ENCODE measurements around the gene TMEFF2.

The TMEFF2 gene

DNA sequence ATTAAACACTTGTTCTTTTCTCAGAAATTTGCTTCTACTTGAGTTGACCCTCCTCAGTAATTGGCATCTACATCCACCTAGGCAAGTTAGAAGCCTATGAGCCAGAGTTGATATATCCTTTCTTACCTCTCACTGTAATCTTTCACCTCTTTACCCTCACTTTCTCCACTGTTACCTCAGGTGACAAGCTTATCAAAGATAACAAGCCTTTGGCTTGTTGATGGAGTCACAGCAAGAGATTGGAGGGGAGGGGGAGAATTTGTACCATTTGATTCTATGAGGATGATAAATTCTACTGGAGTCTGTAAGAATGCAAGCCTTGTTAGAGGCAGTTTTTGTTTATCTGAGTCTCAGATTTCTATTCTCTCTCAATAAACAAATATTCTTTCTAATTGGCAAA, 176.9 kb downstream of the TMEFF2 start:
- Histone ChIP-seq H3K27ac (ENCODE audit: low read depth, low read length) (no peak overlapping the region), H3K36me3 (ENCODE audit: insufficient read depth, low read length) (no peaks in the 10 kb centered on the region), H3K27me3 (ENCODE audit: insufficient read depth, low read length) (no peaks in the 10 kb centered on the region), H2AFZ (ENCODE audit: low read length, unreplicated experiment) (no peak overlapping the region), H3K79me2 (ENCODE audit: control insufficient read depth, insufficient read depth, low read length, unreplicated experiment) (no peaks in the 10 kb centered on the region), H3K4me3 (ENCODE audit: low read depth, low read length) (no peak overlapping the region), H3K4me1 (ENCODE audit: control insufficient read depth, insufficient read depth, low read length, unreplicated experiment) (peaks cover 12% of the 10 kb centered on the region)

DNA sequence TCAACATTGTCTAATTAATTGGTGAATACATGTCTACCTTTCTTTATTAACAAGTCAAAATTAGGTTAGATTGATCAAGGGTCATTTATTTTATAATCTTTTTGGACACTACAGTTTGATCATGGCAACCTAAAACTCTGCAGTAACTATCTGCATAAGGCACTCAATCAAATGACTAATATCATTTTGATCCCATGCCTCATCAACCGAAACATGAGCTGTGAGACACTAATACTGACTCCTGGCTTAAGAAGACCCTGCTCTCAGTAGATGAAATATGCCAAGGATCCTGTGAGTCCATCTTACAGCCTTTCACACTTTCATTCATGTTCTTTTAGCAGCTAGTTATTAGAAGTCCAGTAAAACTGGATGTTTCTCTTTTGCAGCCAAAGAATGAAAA, 178.5 kb downstream of the TMEFF2 start:
- Histone ChIP-seq H3K79me2 (ENCODE audit: control insufficient read depth, insufficient read depth, low read length, unreplicated experiment) (no peaks in the 10 kb centered on the region), H2AFZ (ENCODE audit: low read length, unreplicated experiment) (no peak overlapping the region), H3K36me3 (ENCODE audit: insufficient read depth, low read length) (no peaks in the 10 kb centered on the region), H3K4me1 (ENCODE audit: control insufficient read depth, insufficient read depth, low read length, unreplicated experiment) (peaks cover 12% of the 10 kb centered on the region), H3K27ac (ENCODE audit: low read depth, low read length) (no peak overlapping the region), H3K27me3 (ENCODE audit: insufficient read depth, low read length) (no peaks in the 10 kb centered on the region), H3K4me3 (ENCODE audit: low read depth, low read length) (no peak overlapping the region)

DNA sequence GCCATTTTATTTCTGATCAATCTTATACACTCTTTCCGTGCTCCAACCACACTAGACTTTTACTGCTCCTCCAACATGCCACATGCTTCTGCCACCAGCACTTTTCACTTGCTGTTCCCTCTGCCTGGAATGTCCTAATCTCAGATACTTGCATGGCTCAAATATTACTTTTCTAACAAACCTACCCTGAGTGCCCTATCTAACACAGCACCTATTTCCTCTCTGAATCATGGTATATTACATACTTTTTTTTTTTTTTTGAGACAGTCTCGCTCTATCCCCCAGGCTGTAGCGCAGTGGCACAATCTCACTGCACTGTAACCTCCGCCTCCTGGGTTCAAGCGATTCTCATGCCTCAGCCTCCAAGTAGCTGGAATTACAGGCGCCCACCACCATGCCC, 181.5 kb downstream of the TMEFF2 start:
- Histone ChIP-seq H3K36me3 (ENCODE audit: insufficient read depth, low read length) (no peaks in the 10 kb centered on the region), H3K4me1 (ENCODE audit: control insufficient read depth, insufficient read depth, low read length, unreplicated experiment) (peaks cover 12% of the 10 kb centered on the region), H3K4me3 (ENCODE audit: low read depth, low read length) (no peak overlapping the region), H3K27me3 (ENCODE audit: insufficient read depth, low read length) (no peaks in the 10 kb centered on the region), H2AFZ (ENCODE audit: low read length, unreplicated experiment) (no peak overlapping the region), H3K79me2 (ENCODE audit: control insufficient read depth, insufficient read depth, low read length, unreplicated experiment) (no peaks in the 10 kb centered on the region), H3K27ac (ENCODE audit: low read depth, low read length) (no peak overlapping the region)

DNA sequence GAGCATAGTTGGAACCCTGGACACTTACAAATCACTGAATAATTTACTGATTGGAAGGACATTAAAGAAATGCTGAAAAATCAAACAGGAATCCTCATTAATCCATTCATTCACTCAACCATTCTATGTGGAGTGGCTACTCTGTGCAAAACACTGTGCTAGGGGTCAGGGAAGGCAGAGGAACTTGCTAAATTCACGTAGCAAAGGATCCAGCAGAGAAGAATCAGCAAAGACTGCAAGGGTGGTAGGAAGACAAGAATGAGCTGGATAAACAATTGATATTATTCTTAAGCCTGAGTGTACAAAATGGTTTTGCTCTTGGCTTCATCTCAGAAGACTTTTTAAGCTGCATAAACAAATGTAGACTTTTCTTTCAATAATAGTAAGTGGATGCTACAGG, 183.5 kb downstream of the TMEFF2 start:
- Histone ChIP-seq H3K4me3 (ENCODE audit: low read depth, low read length) (no peak overlapping the region), H3K27ac (ENCODE audit: low read depth, low read length) (no peak overlapping the region), H2AFZ (ENCODE audit: low read length, unreplicated experiment) (peak overlapping the region; percentile 32)

DNA sequence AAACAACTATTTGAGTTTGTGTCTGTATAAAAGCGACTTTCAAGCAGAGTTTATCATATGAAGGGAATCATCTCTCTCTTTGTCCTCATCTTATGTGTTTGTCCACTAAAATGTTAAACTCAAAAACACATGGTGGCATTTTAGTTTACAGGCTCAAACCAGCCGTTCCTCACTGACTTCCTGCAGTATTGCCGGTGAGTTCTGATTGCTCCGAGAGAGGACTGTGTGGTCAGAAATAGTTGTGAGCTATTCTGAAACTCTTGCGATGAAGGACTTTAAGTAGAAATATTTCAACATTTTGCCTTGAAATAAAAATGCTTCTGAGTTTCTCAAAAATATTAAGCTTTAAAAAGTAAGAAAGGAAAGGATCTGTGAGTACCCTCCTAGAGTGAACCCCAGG, 184.7 kb downstream of the TMEFF2 start:
- Histone ChIP-seq H3K79me2 (ENCODE audit: control insufficient read depth, insufficient read depth, low read length, unreplicated experiment) (no peaks in the 10 kb centered on the region), H3K4me1 (ENCODE audit: control insufficient read depth, insufficient read depth, low read length, unreplicated experiment) (no peaks in the 10 kb centered on the region), H3K27me3 (ENCODE audit: insufficient read depth, low read length) (no peaks in the 10 kb centered on the region), H3K4me3 (ENCODE audit: low read depth, low read length) (no peak overlapping the region), H3K27ac (ENCODE audit: low read depth, low read length) (no peak overlapping the region), H3K36me3 (ENCODE audit: insufficient read depth, low read length) (no peaks in the 10 kb centered on the region), H2AFZ (ENCODE audit: low read length, unreplicated experiment) (no peak overlapping the region)

More for the DNA sequence above, 183.5 kb downstream of the TMEFF2 start:
- Histone ChIP-seq H3K27me3 (ENCODE audit: insufficient read depth, low read length) (no peaks in the 10 kb centered on the region), H3K4me1 (ENCODE audit: control insufficient read depth, insufficient read depth, low read length, unreplicated experiment) (peaks cover 7% of the 10 kb centered on the region), H3K36me3 (ENCODE audit: insufficient read depth, low read length) (no peaks in the 10 kb centered on the region), H3K79me2 (ENCODE audit: control insufficient read depth, insufficient read depth, low read length, unreplicated experiment) (no peaks in the 10 kb centered on the region)

DNA sequence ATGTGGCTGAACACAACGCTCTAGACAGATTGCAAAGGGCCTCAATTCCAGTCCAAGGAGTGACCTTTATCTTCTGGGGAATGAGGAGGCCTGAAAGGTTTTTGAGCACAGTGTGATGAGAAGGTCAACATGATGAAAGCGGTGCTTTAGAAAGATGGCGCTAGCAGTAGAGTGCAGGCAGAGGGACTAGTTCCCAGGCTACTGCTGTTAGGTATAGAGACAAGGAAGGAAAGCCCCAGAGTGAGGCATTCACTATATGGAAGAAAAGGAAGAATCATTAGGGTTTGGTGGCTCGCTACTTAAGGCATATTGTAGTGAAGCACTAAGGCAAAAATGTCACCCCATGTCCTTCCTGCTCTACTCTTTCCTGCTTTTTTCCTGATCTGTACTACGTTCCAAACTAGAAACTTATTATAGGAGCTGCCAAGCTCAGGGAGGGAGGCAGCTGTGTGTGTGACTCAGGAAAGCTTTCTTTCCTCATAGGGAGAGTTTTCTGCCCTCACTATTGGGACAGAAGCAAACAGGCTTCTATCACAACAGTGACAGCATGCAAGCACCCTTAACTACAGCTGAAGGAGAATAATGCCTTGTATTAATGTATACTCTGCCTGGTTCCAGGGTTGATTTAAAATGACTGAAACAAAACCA, 187.0 kb downstream of the TMEFF2 start:
- no peak overlapping the region for H2AFZ ChIP-seq (ENCODE audit: low read length, unreplicated experiment)
- no peaks in the 10 kb centered on the region for H3K4me1 ChIP-seq (ENCODE audit: control insufficient read depth, insufficient read depth, low read length, unreplicated experiment)
- no peaks in the 10 kb centered on the region for H3K79me2 ChIP-seq (ENCODE audit: control insufficient read depth, insufficient read depth, low read length, unreplicated experiment)
- H3K27me3 ChIP-seq (ENCODE audit: insufficient read depth, low read length), result no peaks in the 10 kb centered on the region
- H3K27ac ChIP-seq (ENCODE audit: low read depth, low read length), result no peak overlapping the region
- no peaks in the 10 kb centered on the region for H3K36me3 ChIP-seq (ENCODE audit: insufficient read depth, low read length)
- no peak overlapping the region for H3K4me3 ChIP-seq (ENCODE audit: low read depth, low read length)

DNA sequence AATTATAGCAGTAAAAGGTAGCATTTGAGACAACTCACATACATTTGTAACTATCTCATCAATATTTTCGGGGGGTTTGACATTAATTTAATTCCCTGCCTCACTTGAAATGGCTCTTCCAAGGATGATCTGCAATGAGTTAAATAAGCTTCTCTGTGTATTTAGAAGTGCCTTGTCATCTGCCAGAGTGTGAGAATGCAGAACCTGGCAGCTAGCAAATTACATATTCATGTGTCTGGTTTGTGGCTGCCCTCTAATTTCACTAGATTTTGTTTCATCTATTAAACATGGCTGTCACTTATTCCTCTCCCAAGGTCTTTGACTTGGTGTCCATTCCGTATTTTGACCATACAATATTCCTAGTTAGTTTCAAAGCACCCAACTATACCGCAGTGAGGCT, 189.5 kb downstream of the TMEFF2 start:
- Histone ChIP-seq H3K27me3 (ENCODE audit: insufficient read depth, low read length) (no peaks in the 10 kb centered on the region), H3K4me1 (ENCODE audit: control insufficient read depth, insufficient read depth, low read length, unreplicated experiment) (no peaks in the 10 kb centered on the region), H3K4me3 (ENCODE audit: low read depth, low read length) (no peak overlapping the region), H2AFZ (ENCODE audit: low read length, unreplicated experiment) (no peak overlapping the region), H3K36me3 (ENCODE audit: insufficient read depth, low read length) (no peaks in the 10 kb centered on the region), H3K79me2 (ENCODE audit: control insufficient read depth, insufficient read depth, low read length, unreplicated experiment) (no peaks in the 10 kb centered on the region), H3K27ac (ENCODE audit: low read depth, low read length) (no peak overlapping the region)

DNA sequence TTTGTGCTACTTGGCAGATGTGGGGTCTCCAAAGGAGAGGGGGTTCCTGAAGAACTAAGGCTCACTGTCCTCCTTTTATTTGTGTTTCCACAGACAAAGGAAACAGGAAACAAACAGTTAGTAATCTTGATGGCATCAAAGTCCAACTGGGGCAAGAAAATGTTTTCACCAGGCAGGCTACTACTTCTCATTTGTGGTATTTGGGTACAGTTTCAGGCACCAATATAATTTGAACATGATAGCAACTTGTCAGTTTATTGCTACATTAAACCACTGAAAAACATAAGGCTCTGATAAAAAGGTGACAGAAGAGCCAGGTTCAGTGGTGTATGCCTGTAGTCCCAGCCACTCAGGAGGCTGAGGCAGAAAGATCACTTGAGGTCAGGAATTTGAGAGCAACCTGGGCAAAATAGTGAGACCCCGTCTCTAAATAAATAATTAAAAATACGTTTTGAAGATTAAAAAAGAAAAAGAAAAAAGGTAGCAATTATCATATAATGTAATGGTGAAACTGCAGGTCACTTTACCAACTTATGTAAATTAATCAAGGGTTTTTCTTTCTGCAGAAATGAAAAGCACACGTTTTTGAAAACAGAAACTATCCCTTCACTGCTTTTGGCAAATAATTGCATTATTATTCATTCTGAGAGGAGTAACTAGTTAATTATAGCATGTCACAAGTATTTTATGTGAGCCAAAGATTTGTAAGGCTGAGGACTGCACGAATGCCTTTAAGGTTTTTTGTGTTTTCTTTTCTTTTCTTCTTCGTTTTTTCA, 190.4 kb downstream of the TMEFF2 start:
- Histone ChIP-seq H3K4me3 (ENCODE audit: low read depth, low read length) (no peak overlapping the region), H3K27me3 (ENCODE audit: insufficient read depth, low read length) (no peaks in the 10 kb centered on the region), H3K79me2 (ENCODE audit: control insufficient read depth, insufficient read depth, low read length, unreplicated experiment) (no peaks in the 10 kb centered on the region), H3K27ac (ENCODE audit: low read depth, low read length) (no peak overlapping the region), H2AFZ (ENCODE audit: low read length, unreplicated experiment) (no peak overlapping the region), H3K4me1 (ENCODE audit: control insufficient read depth, insufficient read depth, low read length, unreplicated experiment) (no peaks in the 10 kb centered on the region), H3K36me3 (ENCODE audit: insufficient read depth, low read length) (no peaks in the 10 kb centered on the region)

DNA sequence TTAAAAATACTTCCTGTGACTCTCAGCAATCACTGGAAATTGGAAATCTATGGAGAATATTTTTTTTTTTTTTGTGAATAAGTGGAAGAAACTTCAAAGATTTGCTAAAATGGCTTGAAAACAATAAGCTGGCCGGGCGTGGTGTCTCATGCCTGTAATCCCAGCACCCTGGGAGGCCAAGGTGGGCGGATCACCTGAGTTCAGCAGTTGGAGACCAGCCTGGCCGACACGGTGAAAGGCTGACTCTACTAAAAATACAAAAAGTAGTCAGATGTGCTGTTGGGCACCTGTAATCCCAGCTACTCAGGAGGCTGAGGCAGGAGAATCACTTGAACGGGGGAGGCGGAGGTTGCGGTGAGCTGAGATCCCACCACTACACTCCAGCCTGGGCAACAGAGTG, 192.3 kb downstream of the TMEFF2 start:
- Histone ChIP-seq H3K4me1 (ENCODE audit: control insufficient read depth, insufficient read depth, low read length, unreplicated experiment) (no peaks in the 10 kb centered on the region), H3K36me3 (ENCODE audit: insufficient read depth, low read length) (no peaks in the 10 kb centered on the region), H3K27ac (ENCODE audit: low read depth, low read length) (no peak overlapping the region), H3K79me2 (ENCODE audit: control insufficient read depth, insufficient read depth, low read length, unreplicated experiment) (no peaks in the 10 kb centered on the region), H3K27me3 (ENCODE audit: insufficient read depth, low read length) (no peaks in the 10 kb centered on the region), H3K4me3 (ENCODE audit: low read depth, low read length) (no peak overlapping the region), H2AFZ (ENCODE audit: low read length, unreplicated experiment) (no peak overlapping the region)

DNA sequence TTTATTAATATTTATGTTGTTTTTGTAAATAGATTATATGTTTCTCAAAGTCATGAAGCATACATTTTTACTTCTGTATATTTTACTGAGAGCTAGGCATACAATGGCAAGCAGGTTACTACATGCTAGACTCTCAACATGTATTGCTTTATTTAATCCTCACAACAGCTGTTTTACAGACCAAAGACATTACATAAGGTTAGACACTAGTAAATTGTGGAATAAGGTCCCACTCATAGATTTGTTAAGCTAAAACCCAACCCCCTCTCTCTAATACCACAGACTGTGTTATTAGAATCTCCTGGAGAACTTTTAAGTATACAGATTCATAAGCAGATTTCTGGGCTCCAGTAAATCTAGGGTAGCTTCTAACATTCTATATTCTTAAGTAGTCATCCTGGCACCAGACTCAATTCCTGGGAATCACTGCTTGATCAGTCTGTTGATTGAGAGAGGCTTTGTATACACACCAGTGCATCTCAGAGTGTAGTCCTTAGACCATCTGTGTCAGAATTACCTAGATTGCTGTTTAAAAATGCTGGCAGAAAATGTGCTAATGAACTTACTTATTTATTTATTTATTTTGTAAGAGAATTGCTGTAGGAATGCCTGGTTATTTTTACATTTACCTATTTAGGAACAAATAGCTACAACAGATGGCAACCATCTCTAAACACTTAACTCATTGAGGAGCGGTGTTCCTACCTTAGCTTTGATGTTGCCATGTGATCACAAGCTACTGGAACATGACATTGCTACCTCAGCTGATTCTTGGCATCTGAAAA, 194.3 kb downstream of the TMEFF2 start:
- H3K4me1 ChIP-seq (ENCODE audit: control insufficient read depth, insufficient read depth, low read length, unreplicated experiment), result peaks cover 2% of the 10 kb centered on the region
- H3K4me3 ChIP-seq (ENCODE audit: low read depth, low read length), result no peak overlapping the region
- no peaks in the 10 kb centered on the region for H3K27me3 ChIP-seq (ENCODE audit: insufficient read depth, low read length)
- H2AFZ ChIP-seq (ENCODE audit: low read length, unreplicated experiment), result no peak overlapping the region
- H3K79me2 ChIP-seq (ENCODE audit: control insufficient read depth, insufficient read depth, low read length, unreplicated experiment), result no peaks in the 10 kb centered on the region
- H3K27ac ChIP-seq (ENCODE audit: low read depth, low read length), result no peak overlapping the region
- no peaks in the 10 kb centered on the region for H3K36me3 ChIP-seq (ENCODE audit: insufficient read depth, low read length)

Data from ACC112 (cell line).